Peyer's patch (tissue), 4 donors: ENCODE measurements around the gene RNF208. TPM values are rescaled to one million over a fixed set of nuclear protein-coding genes. Genes with fewer than 3 reads are reported as not detected.
"Not testable (repeated sequence)": the region's sequence is repeated elsewhere in the genome, so short reads cannot be mapped to it uniquely, and the experiment has no call there.

Source experiments
- DNase-seq, 3 donors: peaks; one replicate each; pipeline ENCODE4 v3.0.0-alpha.2; 2017 to 2019
- H3K27ac ChIP-seq, 4 donors: fragments of 200-600 bp; sonication (generic); one replicate each; pipeline ENCODE4 v1.5.1; 2016 to 2019
- H3K27me3 ChIP-seq, 2 donors: fragments of 200-600 bp; sonication (generic); one replicate each; pipeline ENCODE4 v1.5.1; 2019
- H3K36me3 ChIP-seq, 3 donors: fragments of 200-600 bp; sonication (generic); one replicate each; pipeline ENCODE4 v1.5.1; 2016 to 2019
- H3K4me1 ChIP-seq, 4 donors: fragments of 200-600 bp; sonication (generic); one replicate each; pipeline ENCODE4 v1.5.1; 2016 to 2019
- H3K4me3 ChIP-seq, 4 donors: fragments of 200-600 bp; sonication (generic); 1 replicate in 3 of 4; 2 replicates in 1 of 4; pipeline ENCODE4 v1.5.1; 2016 to 2019; ENCODE audit warnings: mild to moderate bottlenecking in 1 of 4
- H3K9me3 ChIP-seq, 4 donors: fragments of 200-600 bp; sonication (generic); one replicate each; pipeline ENCODE4 v1.5.1; 2016 to 2019; ENCODE audit warnings: mild to moderate bottlenecking in 1 of 4
- POLR2A ChIP-seq, 2 donors: fragments of 450-650 bp; IDR thresholded peaks; one replicate each; pipeline ENCODE4 v1.5.1; 2017; ENCODE audit warnings: antibody characterized with exemption in 2 of 2, mild to moderate bottlenecking in 2 of 2, moderate library complexity in 2 of 2
- total RNA-seq, 4 donors: library from RNA; depleted of rRNA; stranded (reverse); fragments of >200 nt; gene quantifications; one replicate each; pipeline ENCODE4 v1.1.0, GENCODE V29; 2016
- TF ChIP-seq, protein P1 (sequence below), 6 experiments: fragments of 450-650 bp in 4 of 6; fragments of 200-600 bp in 2 of 6; sonication (generic) in 1 of 6; IDR thresholded peaks; one replicate each; pipeline ENCODE4 v1.5.1; 2017 to 2019; ENCODE audit warnings: antibody characterized with exemption in 6 of 6, mild to moderate bottlenecking in 3 of 6, moderate library complexity in 1 of 6

RNF208 gene
- total RNA-seq, 4 donors from 2014 or later, result 4.4 to 5.9 TPM; not detected in 2

DNA sequence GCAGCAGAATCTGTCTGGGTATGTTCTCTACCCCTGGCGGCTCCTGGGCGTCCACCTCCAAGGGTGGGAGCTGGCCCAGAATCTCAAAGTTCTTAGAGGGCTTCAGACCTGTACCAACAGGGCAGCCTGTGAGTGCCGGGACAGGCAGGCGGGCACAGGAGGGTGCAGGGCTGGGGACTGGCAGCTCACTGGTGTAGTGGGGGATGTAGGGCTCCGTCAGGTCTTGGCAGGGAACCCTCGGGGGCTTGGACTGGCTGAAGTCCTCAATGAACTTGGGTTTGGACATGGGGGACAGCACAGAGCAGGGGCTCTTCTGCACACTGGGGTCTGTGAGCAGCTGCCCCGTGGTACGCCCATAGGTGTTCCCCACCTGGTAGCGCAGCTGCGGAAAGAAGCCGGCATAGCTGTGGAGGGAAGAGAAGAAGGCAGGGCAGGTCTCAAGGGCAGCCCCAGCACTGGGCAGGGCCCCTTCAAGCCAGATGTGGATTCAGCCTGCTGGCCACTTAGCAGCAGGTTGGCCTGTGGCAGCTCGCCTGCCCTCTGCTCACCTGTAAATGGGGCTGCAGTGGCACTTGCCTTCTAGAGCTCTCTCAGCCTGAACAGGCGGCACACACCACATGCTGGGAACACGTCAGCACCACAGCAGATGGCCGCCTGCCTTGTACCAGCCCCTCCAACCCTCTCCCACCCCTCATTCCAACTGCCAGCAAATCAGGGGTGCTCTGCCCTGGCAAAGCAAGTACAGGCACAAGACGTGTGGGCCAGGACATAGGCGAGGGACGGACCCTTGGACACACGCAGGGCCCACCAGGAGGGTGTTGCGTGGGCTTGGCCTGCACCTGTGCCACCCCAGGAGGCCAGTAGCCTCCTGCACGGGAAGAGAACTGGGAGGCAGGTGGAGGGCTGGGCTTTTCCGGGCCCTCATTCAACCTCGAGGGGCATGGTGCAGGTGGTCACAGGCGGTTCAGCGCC is 23.7 kb upstream of the RNF208 start:
- Histone ChIP-seq H3K27me3 (no peaks in the 10 kb centered on the region), H3K9me3 (no peaks in the 10 kb centered on the region), H3K4me3 (no peak overlapping the region), H3K27ac (no peak overlapping the region), H3K4me1 (peaks cover 0 to 22% (median 0%) of the 10 kb centered on the region in 4 donors), H3K36me3 (peaks cover 0 to 19% (median 0%) of the 10 kb centered on the region in 3 donors)
- TF ChIP-seq, protein P1, sequence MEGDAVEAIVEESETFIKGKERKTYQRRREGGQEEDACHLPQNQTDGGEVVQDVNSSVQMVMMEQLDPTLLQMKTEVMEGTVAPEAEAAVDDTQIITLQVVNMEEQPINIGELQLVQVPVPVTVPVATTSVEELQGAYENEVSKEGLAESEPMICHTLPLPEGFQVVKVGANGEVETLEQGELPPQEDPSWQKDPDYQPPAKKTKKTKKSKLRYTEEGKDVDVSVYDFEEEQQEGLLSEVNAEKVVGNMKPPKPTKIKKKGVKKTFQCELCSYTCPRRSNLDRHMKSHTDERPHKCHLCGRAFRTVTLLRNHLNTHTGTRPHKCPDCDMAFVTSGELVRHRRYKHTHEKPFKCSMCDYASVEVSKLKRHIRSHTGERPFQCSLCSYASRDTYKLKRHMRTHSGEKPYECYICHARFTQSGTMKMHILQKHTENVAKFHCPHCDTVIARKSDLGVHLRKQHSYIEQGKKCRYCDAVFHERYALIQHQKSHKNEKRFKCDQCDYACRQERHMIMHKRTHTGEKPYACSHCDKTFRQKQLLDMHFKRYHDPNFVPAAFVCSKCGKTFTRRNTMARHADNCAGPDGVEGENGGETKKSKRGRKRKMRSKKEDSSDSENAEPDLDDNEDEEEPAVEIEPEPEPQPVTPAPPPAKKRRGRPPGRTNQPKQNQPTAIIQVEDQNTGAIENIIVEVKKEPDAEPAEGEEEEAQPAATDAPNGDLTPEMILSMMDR (IDR thresholded peaks at IDR 0.05), result no peak
- no peak for DNase-seq

DNA sequence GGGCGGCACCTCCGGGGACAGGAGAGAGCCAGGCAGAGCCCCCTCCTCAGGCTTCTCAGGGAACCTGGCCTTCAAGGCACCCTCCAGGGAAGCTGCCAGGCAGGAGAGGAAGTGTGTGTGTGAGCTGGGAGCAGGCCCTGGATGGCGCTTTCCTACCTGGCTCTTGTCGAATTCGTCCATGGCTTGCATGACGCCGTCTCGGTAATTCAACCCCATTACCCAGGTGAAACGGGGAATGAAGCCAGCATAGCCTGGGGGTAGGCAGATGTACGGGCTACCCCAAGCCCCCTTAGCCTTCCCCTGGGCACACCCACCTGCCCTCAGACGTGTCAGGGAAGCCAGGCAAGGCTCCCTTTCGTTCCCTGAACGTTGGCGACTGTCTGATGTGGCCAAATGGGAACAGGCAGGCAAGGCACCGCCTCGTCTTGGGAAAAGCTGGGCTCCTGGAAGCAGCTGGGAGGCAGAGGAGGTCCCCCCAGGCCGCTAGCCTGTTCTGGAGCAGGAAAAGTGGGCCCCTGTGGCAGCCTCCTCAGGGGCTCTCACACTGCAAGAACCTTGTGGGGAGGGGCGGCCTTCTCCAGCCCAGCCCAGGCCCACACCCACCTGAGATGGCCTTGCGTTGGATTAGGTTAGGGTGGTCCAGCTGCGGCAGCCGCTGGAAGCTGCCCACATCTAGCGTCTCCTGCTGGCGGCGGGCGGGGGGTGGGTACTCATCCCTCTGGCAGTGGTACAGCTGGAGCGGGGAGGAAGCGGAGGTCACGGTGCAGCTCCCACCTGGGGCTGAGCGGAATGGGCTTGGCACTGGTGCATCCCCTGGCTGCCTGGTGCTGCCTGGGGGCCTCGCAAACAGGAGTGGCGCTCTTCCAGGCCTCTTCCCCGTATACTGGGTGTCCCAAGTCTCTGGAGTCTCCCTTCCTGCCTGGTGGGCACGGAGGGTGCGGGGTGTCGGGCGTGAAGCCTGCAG is 22.7 kb upstream of the RNF208 start:
- TF ChIP-seq, protein P1 (IDR thresholded peaks at IDR 0.05), result no peak
- TF ChIP-seq POLR2A (IDR thresholded peaks at IDR 0.05), result no peak
- DNase-seq, result no peak

DNA sequence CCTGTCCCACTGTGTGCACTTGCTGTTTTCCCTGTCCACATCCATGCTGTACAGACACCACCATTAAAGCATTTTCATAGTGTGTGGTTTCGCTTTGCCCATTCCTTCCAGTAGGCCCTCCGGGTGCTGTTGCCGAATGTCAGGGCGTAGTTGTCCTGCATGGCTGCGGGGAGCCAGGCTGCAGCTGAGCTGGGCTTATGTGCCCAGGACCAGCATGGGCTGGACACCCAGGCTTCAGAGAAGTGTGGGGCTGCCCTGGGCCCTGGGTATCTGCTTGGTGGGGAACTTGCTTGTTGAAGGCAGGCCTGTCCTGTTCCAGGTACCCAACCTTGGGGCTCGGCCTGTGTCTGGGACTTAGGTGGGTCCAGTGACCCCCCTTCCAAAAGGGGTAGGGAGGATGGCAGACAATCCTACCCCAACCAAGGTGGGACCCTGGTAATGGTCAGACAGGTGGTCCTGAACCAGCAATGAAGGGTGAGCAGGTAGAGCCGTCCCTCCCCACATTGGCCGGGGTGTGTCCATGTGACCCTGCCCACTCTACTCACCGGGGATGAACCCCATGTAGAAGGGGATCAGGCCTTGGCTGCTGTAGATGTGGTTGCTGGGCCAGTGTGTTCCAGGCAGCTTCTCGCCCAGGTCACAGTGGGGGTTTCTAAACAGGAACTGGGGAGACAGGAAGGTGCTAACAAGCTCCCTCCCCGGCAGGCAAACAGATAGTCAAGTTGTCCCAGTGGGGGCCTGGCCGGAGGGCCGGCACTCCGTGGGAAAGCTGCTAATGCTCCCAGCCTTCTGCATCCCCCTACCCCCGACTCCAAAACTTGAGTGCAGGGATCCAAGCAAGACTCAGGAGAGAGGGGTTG is 21.8 kb upstream of the RNF208 start:
- H3K4me3 ChIP-seq, result peak overlapping the region in 2 of 4 donors; percentile 70 to 99
- no peak for DNase-seq
- H3K4me1 ChIP-seq, result peaks cover 0 to 34% (median 0%) of the 10 kb centered on the region in 4 donors
- TF ChIP-seq, protein P1 (IDR thresholded peaks at IDR 0.05), result no peak
- peak; percentile 9 to 19 for TF ChIP-seq POLR2A (IDR thresholded peaks at IDR 0.05)
- H3K27me3 ChIP-seq, result no peaks in the 10 kb centered on the region
- peak overlapping the region in 1 of 4 donors; percentile 30 for H3K27ac ChIP-seq
- no peaks in the 10 kb centered on the region for H3K9me3 ChIP-seq
- H3K36me3 ChIP-seq, result peaks cover 0 to 19% (median 0%) of the 10 kb centered on the region in 3 donors

More for the DNA sequence above, 22.7 kb upstream of the RNF208 start:
- Histone ChIP-seq H3K9me3 (no peaks in the 10 kb centered on the region), H3K4me3 (no peak overlapping the region), H3K4me1 (peaks cover 0 to 25% (median 0%) of the 10 kb centered on the region in 4 donors), H3K27ac (peak overlapping the region in 1 of 4 donors; percentile 8), H3K27me3 (no peaks in the 10 kb centered on the region), H3K36me3 (peaks cover 0 to 19% (median 0%) of the 10 kb centered on the region in 3 donors)

DNA sequence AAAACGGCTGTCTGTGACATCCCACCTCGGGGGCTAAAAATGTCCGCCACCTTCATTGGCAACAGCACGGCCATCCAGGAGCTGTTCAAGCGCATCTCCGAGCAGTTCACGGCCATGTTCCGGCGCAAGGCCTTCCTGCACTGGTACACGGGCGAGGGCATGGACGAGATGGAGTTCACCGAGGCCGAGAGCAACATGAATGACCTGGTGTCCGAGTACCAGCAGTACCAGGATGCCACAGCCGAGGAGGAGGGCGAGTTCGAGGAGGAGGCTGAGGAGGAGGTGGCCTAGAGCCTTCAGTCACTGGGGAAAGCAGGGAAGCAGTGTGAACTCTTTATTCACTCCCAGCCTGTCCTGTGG is 21.2 kb upstream of the RNF208 start:
- H3K4me1 ChIP-seq, result peaks cover 0 to 38% (median 0%) of the 10 kb centered on the region in 4 donors
- not testable (repeated sequence) for H3K27me3 ChIP-seq, H3K9me3 ChIP-seq, DNase-seq
- H3K4me3 ChIP-seq, result peak overlapping the region in 2 of 4 donors; percentile 70 to 99
- peaks cover 0 to 19% (median 0%) of the 10 kb centered on the region in 3 donors for H3K36me3 ChIP-seq
- peak overlapping the region in 1 of 4 donors; percentile 30 for H3K27ac ChIP-seq

DNA sequence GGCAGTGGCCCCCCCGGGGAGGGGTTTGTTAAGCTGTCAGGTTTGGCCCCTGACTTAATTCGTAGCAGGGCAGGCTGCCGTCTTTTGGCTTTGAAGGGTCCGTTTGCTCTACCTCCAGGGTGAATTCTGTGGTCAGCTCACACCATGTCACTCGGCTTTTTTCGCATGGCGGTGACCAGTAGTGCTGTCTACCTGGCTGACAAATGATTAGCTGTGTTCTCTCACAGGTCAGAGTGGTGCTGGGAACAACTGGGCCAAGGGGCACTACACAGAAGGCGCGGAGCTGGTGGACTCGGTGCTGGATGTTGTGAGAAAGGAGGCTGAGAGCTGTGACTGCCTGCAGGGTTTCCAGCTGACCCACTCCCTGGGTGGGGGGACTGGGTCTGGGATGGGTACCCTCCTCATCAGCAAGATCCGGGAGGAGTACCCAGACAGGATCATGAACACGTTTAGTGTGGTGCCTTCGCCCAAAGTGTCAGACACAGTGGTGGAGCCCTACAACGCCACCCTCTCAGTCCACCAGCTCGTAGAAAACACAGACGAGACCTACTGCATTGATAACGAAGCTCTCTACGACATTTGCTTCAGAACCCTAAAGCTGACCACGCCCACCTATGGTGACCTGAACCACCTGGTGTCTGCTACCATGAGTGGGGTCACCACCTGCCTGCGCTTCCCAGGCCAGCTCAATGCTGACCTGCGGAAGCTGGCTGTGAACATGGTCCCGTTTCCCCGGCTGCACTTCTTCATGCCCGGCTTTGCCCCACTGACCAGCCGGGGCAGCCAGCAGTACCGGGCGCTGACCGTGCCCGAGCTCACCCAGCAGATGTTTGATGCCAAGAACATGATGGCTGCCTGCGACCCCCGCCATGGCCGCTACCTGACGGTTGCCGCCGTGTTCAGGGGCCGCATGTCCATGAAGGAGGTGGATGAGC is 20.5 kb upstream of the RNF208 start:
- H3K4me1 ChIP-seq, result peaks cover 0 to 45% (median 2%) of the 10 kb centered on the region in 4 donors
- no peak for DNase-seq
- H3K36me3 ChIP-seq, result peaks cover 0 to 19% (median 0%) of the 10 kb centered on the region in 3 donors
- peak overlapping the region in 3 of 4 donors; percentile 93 to 100 (median 95) for H3K27ac ChIP-seq
- peak in 1 of 2 donors; percentile 24 for TF ChIP-seq POLR2A (IDR thresholded peaks at IDR 0.05)
- TF ChIP-seq, protein P1 (IDR thresholded peaks at IDR 0.05), result no peak
- H3K9me3 ChIP-seq, result no peaks in the 10 kb centered on the region
- H3K4me3 ChIP-seq, result peak overlapping the region; percentile 70 to 99 (median 86)
- no peaks in the 10 kb centered on the region for H3K27me3 ChIP-seq
